Esophagus squamous epithelium (tissue), 5 donors: ENCODE measurements around the gene INSRR. TPM values are rescaled to one million over a fixed set of nuclear protein-coding genes. Genes with fewer than 3 reads are reported as not detected.

Source experiments
- DNase-seq: peaks from one replicate; lab custom pipeline; 2025; lab: John Stamatoyannopoulos, UW
- H3K27ac ChIP-seq, 4 donors: fragments of 200-600 bp; sonication (generic); one replicate each; pipeline ENCODE4 v1.5.1; 2016 to 2019; ENCODE audit warnings: mild to moderate bottlenecking in 1 of 4
- H3K27me3 ChIP-seq, 4 donors: fragments of 200-600 bp; sonication (generic); 1 replicate in 3 of 4; 2 replicates in 1 of 4; pipeline versions ENCODE4 v1.5.1 to v1.6.0; 2017 to 2021; ENCODE audit warnings: antibody characterized with exemption in 1 of 4
- H3K36me3 ChIP-seq, 3 donors: fragments of 200-600 bp; sonication (generic); one replicate each; pipeline ENCODE4 v1.5.1; 2016 to 2019
- H3K4me1 ChIP-seq, 3 donors: fragments of 200-600 bp; sonication (generic); one replicate each; pipeline ENCODE4 v1.5.1; 2017 to 2019
- H3K4me3 ChIP-seq, 4 donors: fragments of 200-600 bp; sonication (generic); 1 replicate in 3 of 4; 2 replicates in 1 of 4; pipeline ENCODE4 v1.5.1; 2016 to 2019; ENCODE audit warnings: mild to moderate bottlenecking in 2 of 4, moderate library complexity in 1 of 4
- H3K9me3 ChIP-seq, 3 donors: fragments of 200-600 bp; sonication (generic); one replicate each; pipeline ENCODE4 v1.5.1; 2016 to 2019
- CTCF ChIP-seq, 6 experiments: fragments of 450-650 bp in 4 of 6; fragments of 200-600 bp in 2 of 6; sonication (generic) in 2 of 6; IDR thresholded peaks; one replicate each; pipeline ENCODE4 v1.5.1; 2016 to 2019; ENCODE audit warnings: antibody characterized with exemption in 6 of 6, mild to moderate bottlenecking in 4 of 6, moderate library complexity in 4 of 6
- POLR2A ChIP-seq, 4 donors: fragments of 450-650 bp; IDR thresholded peaks; one replicate each; pipeline ENCODE4 v1.6.1; 2017; ENCODE audit warnings: antibody characterized with exemption in 4 of 4, mild to moderate bottlenecking in 4 of 4, moderate library complexity in 3 of 4
- WGBS, 2 donors: methylation state at CpG; one replicate each; pipeline ENCODE4 v1.1.5; 2018; 5-methylcytosine and 5-hydroxymethylcytosine counted together
- intact Hi-C: fragments of 100-400 bp; cut with DNase I; formaldehyde crosslinking; loops from one replicate; pipeline ENCODE4 v1.15.0; 2022
- total RNA-seq, 4 donors: library from RNA; depleted of rRNA; stranded (reverse); fragments of >200 nt; gene quantifications; one replicate each; pipeline ENCODE4 v1.1.0, GENCODE V29; 2016
- donor health status: DM: yes; HTN: yes; CAD: no.

The INSRR gene
- total RNA-seq, 4 donors from 2014 or later: not detected

- Histone ChIP-seq H3K4me3 (no peak overlapping the region), H3K9me3 (no peaks in the 10 kb centered on the region), H3K27me3 (peaks cover 0 to 73% (median 0%) of the 10 kb centered on the region in 4 donors), H3K4me1 (no peaks in the 10 kb centered on the region), H3K36me3 (no peaks in the 10 kb centered on the region), H3K27ac (no peak overlapping the region)
- intact Hi-C loops: no loop called here
- TF ChIP-seq POLR2A (IDR thresholded peaks at IDR 0.05) (no peak), CTCF (IDR thresholded peaks at IDR 0.05) (no peak)
- WGBS, 2 donors: 33 to 44% methylated on average over 8 to 16 of the region's 21 CpGs
- DNase-seq: no peak
Observed at GRCh38 chr1:156876281-156876680, 17.4 kb upstream of the INSRR start.

GRCh38 chr1:156875341-156875615, 16.4 kb upstream of the INSRR start:
- intact Hi-C loops: no loop called here
- DNase-seq: no peak
- 72 to 79% methylated on average over 3 to 4 of the region's 5 CpGs for WGBS, 2 donors
- TF ChIP-seq POLR2A (IDR thresholded peaks at IDR 0.05) (no peak), CTCF (IDR thresholded peaks at IDR 0.05) (no peak)
- Histone ChIP-seq H3K27me3 (peaks cover 0 to 65% (median 0%) of the 10 kb centered on the region in 4 donors), H3K36me3 (no peaks in the 10 kb centered on the region), H3K27ac (no peak overlapping the region), H3K4me1 (no peaks in the 10 kb centered on the region), H3K4me3 (no peak overlapping the region), H3K9me3 (no peaks in the 10 kb centered on the region)

- no peaks in the 10 kb centered on the region for H3K9me3 ChIP-seq
- TF ChIP-seq POLR2A (IDR thresholded peaks at IDR 0.05) (no peak), CTCF (IDR thresholded peaks at IDR 0.05) (no peak)
- intact Hi-C loops: no loop called here
- peaks cover 0 to 60% (median 0%) of the 10 kb centered on the region in 4 donors for H3K27me3 ChIP-seq
- 82 to 86% methylated on average over 8 to 16 of the region's 16 CpGs for WGBS, 2 donors
- H3K36me3 ChIP-seq: no peaks in the 10 kb centered on the region
- no peak for DNase-seq
- no peak overlapping the region for H3K4me3 ChIP-seq
- no peaks in the 10 kb centered on the region for H3K4me1 ChIP-seq
- no peak overlapping the region for H3K27ac ChIP-seq
Observed at GRCh38 chr1:156874572-156875340, 15.8 kb upstream of the INSRR start.

GRCh38 chr1:156874142-156874541, 15.2 kb upstream of the INSRR start:
- WGBS, 2 donors: 71 to 83% methylated on average over 1 to 3 of the region's 5 CpGs
- TF ChIP-seq POLR2A (IDR thresholded peaks at IDR 0.05) (no peak), CTCF (IDR thresholded peaks at IDR 0.05) (no peak)
- Histone ChIP-seq H3K36me3 (no peaks in the 10 kb centered on the region), H3K4me3 (no peak overlapping the region), H3K9me3 (no peaks in the 10 kb centered on the region), H3K4me1 (no peaks in the 10 kb centered on the region), H3K27ac (no peak overlapping the region), H3K27me3 (peaks cover 0 to 54% (median 0%) of the 10 kb centered on the region in 4 donors)
- intact Hi-C loops: no loop called here
- DNase-seq: no peak

- Histone ChIP-seq H3K27me3 (peaks cover 0 to 49% (median 0%) of the 10 kb centered on the region in 4 donors), H3K4me3 (no peak overlapping the region), H3K9me3 (no peaks in the 10 kb centered on the region), H3K36me3 (no peaks in the 10 kb centered on the region), H3K27ac (no peak overlapping the region), H3K4me1 (no peaks in the 10 kb centered on the region)
- no peak for DNase-seq
- TF ChIP-seq POLR2A (IDR thresholded peaks at IDR 0.05) (no peak), CTCF (IDR thresholded peaks at IDR 0.05) (no peak)
- intact Hi-C loops: no loop called here
- 94 to 95% methylated on average over 10 to 13 of the region's 18 CpGs for WGBS, 2 donors
Observed at GRCh38 chr1:156873659-156874058, 14.7 kb upstream of the INSRR start.
